GM19372 (cell line): Measurements from ENCODE around the gene GLIPR1L2.
"Not testable (repeated sequence)": the region's sequence is repeated elsewhere in the genome, so short reads cannot be mapped to it uniquely, and the experiment has no call there.

Source experiments
- ATAC-seq: cut with Tn5 transposase; IDR thresholded peaks from one replicate; pipeline ENCODE4 v1.9.1; 2021; ENCODE audit warnings: mild to moderate bottlenecking, low read depth, moderate library complexity; ENCODE audit not compliant: unreplicated experiment

GLIPR1L2 gene

GRCh38 chr12:75390899-75391538 is at the start of gene GLIPR1L2:
Gene GLIPR1L2 (plus strand): TSS chr12:75391089. CDS start chr12:75391117, 28 bp downstream.
- peak; percentile 96 for ATAC-seq

GRCh38 chr12:75341873-75342272 is 49.0 kb upstream of the GLIPR1L2 start:
- ATAC-seq: no peak

- ATAC-seq: no peak
Measured at GRCh38 chr12:75345531-75345930, 45.4 kb upstream of the GLIPR1L2 start.

- ATAC-seq: not testable (repeated sequence)
Measured at GRCh38 chr12:75346215-75346614, 44.7 kb upstream of the GLIPR1L2 start.

GRCh38 chr12:75349946-75350345 is 40.9 kb upstream of the GLIPR1L2 start:
- no peak for ATAC-seq

- no peak for ATAC-seq
Measured at GRCh38 chr12:75350413-75350812, 40.5 kb upstream of the GLIPR1L2 start.

- ATAC-seq: no peak
Measured at GRCh38 chr12:75354011-75354410, 36.9 kb upstream of the GLIPR1L2 start.

- no peak for ATAC-seq
Measured at GRCh38 chr12:75360920-75361319, 30.0 kb upstream of the GLIPR1L2 start.

GRCh38 chr12:75361408-75361807 is 29.5 kb upstream of the GLIPR1L2 start:
- ATAC-seq: no peak

- ATAC-seq: no peak
Measured at GRCh38 chr12:75364919-75365318, 26.0 kb upstream of the GLIPR1L2 start.

GRCh38 chr12:75366629-75367028 is 24.3 kb upstream of the GLIPR1L2 start:
- ATAC-seq: peak; percentile 60

- no peak for ATAC-seq
Measured at GRCh38 chr12:75374971-75375370, 15.9 kb upstream of the GLIPR1L2 start.

- ATAC-seq: no peak
Measured at GRCh38 chr12:75378354-75378753, 12.5 kb upstream of the GLIPR1L2 start.

GRCh38 chr12:75389061-75389460 is 1.8 kb upstream of the GLIPR1L2 start:
- ATAC-seq: no peak

GRCh38 chr12:75389706-75390105 is 1.2 kb upstream of the GLIPR1L2 start:
- ATAC-seq: no peak

GRCh38 chr12:75390156-75390898 is 562 bp upstream of the GLIPR1L2 start:
- ATAC-seq: no peak

GRCh38 chr12:75404231-75404630 is 13.3 kb downstream of the GLIPR1L2 start:
- no peak for ATAC-seq

GRCh38 chr12:75407683-75408082 is 16.8 kb downstream of the GLIPR1L2 start:
- ATAC-seq: no peak

GRCh38 chr12:75409830-75410229 is 18.9 kb downstream of the GLIPR1L2 start:
- no peak for ATAC-seq

- ATAC-seq: no peak
Measured at GRCh38 chr12:75414671-75415070, 23.8 kb downstream of the GLIPR1L2 start.

GRCh38 chr12:75419841-75420240 is 29.0 kb downstream of the GLIPR1L2 start:
- no peak for ATAC-seq

GRCh38 chr12:75427491-75427890 is 36.6 kb downstream of the GLIPR1L2 start:
- no peak for ATAC-seq
